ENCODE data around the gene DPEP2NB.
A peak's percentile ranks its signal among the peaks of the same experiment; 100 is the strongest.

DPEP2NB gene

DNA sequence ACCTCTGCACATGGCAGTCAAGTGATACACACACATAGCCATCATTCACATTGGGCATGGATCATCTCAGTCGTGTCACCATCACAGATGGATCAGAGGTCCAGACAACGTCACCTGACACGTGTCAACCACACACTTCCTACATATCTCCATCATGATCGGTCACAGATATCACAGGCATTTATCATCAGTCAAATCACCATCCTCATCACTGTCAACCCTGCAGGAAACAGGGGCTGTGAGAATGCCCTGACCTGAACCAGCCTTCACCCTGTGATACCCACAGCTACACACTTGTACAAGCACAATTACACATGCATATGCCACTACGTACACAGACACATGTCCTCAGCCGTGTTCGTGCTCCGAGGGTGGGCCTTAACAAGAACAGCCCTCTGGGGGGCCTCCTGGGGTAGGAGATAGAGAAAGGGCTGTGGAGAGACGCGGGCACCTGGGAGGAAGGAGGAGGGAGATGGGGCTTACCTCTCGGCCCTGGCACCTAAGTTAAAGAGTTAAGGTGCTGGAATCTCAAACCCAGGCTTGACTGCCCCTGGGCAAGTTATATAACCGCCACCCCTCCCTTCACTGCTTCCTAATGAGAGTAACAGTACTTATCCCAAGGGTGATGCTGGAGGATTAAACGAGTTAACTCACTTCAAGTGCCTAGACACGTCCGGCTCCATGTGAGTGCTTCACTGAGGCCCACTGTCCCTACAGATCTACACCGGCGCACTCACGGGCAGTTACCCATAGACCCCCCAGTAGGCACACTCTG lies 48.3 kb downstream of the DPEP2NB start:
- H3K27ac ChIP-seq = peak overlapping the region; percentile 64
- TF ChIP-seq ZFX (IDR thresholded peaks at IDR 0.05; ENCODE audit: borderline replicate concordance) = no peak
- TF ChIP-seq CTCF (IDR thresholded peaks at IDR 0.05) = no peak

DNA sequence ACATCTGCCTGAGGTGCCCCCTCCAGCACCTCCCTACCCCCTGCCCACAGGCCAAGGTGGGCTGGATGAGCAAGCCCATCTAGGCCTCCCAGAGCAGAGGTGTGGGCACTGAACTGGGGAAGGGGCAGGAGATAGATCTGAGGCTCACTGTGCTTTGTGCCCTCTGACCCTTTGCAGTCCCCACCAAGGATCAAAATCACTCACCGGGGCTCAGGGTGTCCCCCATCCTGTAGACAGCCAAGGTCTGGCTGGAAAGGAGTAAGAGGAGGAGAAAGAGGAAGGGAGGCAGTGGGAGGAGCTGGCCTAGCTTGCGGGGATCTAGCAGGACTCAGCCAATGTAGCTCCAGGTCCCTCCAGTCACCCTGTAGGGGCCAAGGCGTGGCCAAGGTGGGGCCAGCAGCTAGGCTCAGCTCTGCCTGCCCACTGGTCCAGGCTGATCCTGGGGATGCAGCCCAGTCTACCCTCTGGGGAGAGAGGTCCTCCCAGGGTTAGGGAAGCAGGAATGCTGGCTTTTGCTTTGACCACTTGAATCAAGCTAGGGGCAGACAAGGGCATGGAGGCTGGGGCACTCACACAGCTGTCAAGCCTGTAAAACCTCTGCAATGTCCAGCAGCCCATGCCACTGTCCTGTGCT lies 49.0 kb downstream of the DPEP2NB start:
- 0 out of 2 replicates have a peak overlapping the region, but pooled peaks have one; percentile 1 for H3K27ac ChIP-seq
- TF ChIP-seq CTCF (IDR thresholded peaks at IDR 0.05) (no peak), ZFX (IDR thresholded peaks at IDR 0.05; ENCODE audit: borderline replicate concordance) (no peak)

DNA sequence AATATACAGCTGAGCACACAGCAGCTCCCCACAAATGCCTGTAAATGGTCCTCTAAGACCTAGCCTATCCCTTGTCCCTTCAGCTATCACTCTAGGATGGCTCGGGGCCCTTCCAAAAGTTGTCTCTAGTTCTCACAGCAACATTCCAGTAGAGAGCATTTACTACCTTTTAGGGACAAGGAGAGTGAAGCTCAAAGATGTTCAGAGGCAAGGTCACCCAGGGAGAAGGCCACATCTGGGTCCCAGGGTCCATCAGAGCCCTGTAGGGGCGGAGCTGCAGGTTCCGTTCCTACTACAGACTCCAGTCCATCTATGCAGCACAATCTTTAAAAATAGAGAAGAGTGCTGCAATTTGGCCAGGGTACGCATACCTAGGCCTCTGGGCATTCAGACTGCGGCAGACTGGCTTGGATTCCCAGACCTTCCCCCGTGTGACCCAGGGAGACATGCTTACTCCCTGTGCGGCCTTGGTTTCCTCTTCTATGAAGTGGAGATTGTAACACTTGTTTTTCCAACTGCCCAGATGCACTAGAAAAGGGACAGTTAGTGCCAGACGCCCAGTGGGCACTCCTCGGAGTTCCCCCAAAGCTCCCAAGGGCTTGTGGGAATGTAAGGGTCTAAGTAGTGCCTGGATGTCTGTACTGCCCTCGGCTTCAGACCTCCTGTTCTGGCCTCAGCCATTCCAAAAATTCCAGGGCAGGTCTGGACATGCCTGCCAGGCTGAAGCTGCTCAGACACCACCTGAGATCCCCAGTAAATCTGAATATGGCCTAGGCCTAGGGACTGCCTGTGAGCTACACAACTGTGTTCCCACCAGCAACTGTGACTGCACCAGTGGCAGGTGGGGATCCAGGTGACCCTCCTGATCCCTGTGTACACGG lies 49.8 kb downstream of the DPEP2NB start:
- TF ChIP-seq CTCF (IDR thresholded peaks at IDR 0.05) = no peak
- no peak for TF ChIP-seq ZFX (IDR thresholded peaks at IDR 0.05; ENCODE audit: borderline replicate concordance)
- 0 out of 2 replicates have a peak overlapping the region, but pooled peaks have one; percentile 1 for H3K27ac ChIP-seq

GRCh38 chr16:67964477-67965131 lies 51.1 kb downstream of the DPEP2NB start:
- no peak for TF ChIP-seq CTCF (IDR thresholded peaks at IDR 0.05)
- no peak for TF ChIP-seq ZFX (IDR thresholded peaks at IDR 0.05; ENCODE audit: borderline replicate concordance)
- H3K27ac ChIP-seq = no peak overlapping the region

DNA sequence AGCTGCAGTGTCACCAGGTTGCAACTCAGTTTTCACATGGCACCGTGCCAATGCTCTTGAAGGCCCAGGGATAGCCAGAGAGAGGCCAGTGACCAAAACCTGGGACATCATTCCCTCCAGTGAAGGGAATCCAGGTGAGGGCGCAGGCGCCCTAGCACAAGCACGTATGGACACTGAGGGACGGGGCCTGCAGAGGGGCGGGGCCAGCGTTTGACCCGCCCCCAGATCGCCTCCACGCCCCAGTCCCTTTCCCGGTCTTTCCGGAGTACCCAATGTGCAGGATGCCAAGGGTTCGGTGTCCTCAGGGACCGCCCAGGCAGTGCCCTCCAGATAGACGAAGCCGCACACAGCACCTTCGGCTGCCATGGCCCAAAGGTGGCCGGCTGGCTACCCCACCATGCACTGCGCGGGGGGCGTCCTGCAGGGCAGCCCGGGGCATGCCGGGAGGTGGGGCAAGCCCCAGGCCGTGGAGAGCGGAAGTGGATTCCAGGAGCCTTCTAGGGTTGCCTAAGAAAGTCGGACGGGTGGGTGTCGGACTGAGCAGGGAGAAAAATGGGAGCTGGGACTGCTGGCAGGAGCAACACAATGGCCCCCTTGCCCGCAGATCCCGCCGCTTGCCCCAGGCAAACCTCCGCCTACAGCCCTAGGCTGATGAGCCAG lies 51.9 kb downstream of the DPEP2NB start:
- no peak overlapping the region for H3K27ac ChIP-seq
- TF ChIP-seq ZFX (IDR thresholded peaks at IDR 0.05; ENCODE audit: borderline replicate concordance) = no peak

Measured in 22Rv1 (cell line).